Measurements from ENCODE around the gene GCGR.

GRCh38 chr17:81825841-81826466, 22.0 kb downstream of the GCGR start:
- TF ChIP-seq POLR2A (IDR thresholded peaks at IDR 0.05) (no peak), CTCF (IDR thresholded peaks at IDR 0.05) (no peak)
